Occipital lobe (tissue), 3 donors: ENCODE results near the gene HGD. TPM values are rescaled to one million over a fixed set of nuclear protein-coding genes. Genes with fewer than 3 reads are reported as not detected.

Source experiments
- DNase-seq: peaks from one replicate; lab custom pipeline; 2025; lab: John Stamatoyannopoulos, UW
- small RNA-seq: library from RNA; depleted of rRNA; stranded (forward); fragments of <200 nt; gene quantifications from one replicate; pipeline ENCODE3, GENCODE V24; 2014
- total RNA-seq: library from RNA; depleted of rRNA; stranded (reverse); fragments of >200 nt; gene quantifications from one replicate; pipeline ENCODE4 v1.2.3, GENCODE V29; 2014

Gene HGD
- total RNA-seq, 1 donor from 2014 or later, result 1.1 TPM

GRCh38 chr3:120595788-120596115 lies 86.3 kb downstream of the HGD start:
- DNase-seq, result no peak

- no peak for DNase-seq
Measured at GRCh38 chr3:120587332-120587975, 94.6 kb downstream of the HGD start.

Small RNAs within 50 kb of the gene (small RNA-seq; reads per million reads assigned to genes)
- gene MTCO1P29 (not detected), gene MTCO2P29 (not detected)

Other genes with a start within 250 kb of the HGD start
- gene FSTL1, start 231.2 kb downstream of the HGD start, total RNA-seq, result 63.8 TPM
- gene NDUFB4, start 85.9 kb downstream of the HGD start, total RNA-seq, result 34.6 TPM
- 12.6 TPM for gene RABL3, start 60.3 kb upstream of the HGD start, total RNA-seq
- 21.4 TPM for gene GTF2E1, start 60.5 kb upstream of the HGD start, total RNA-seq
- gene STXBP5L, start 226.0 kb upstream of the HGD start, total RNA-seq, result 18.6 TPM